Dendritic cell treated with granulocyte-macrophage colony-stimulating factor and Interleukin-4, amounts not matched to agents 40 ng/mL and 50 ng/mL, for 4 days (primary cell): Measurements from ENCODE around the gene DSG3.
A peak's percentile ranks its signal among the peaks of the same experiment; 100 is the strongest.
"Not testable (repeated sequence)": the region's sequence is repeated elsewhere in the genome, so short reads cannot be mapped to it uniquely, and the experiment has no call there.

ENCODE experiments used
- H3K27ac Mint-ChIP-seq: one replicate; pipeline ENCODE4 v1.8.0; 2022; ENCODE audit warnings: mild to moderate bottlenecking, mixed read lengths
- H3K27me3 Mint-ChIP-seq: one replicate; pipeline ENCODE4 v1.8.0; 2022; ENCODE audit warnings: mild to moderate bottlenecking, mixed read lengths
- H3K36me3 Mint-ChIP-seq: one replicate; pipeline ENCODE4 v1.8.0; 2022; ENCODE audit warnings: low read depth, mixed read lengths
- H3K4me1 Mint-ChIP-seq: one replicate; pipeline ENCODE4 v1.8.0; 2022; ENCODE audit warnings: low read depth, mixed read lengths
- H3K4me3 Mint-ChIP-seq: one replicate; pipeline ENCODE4 v1.8.0; 2022; ENCODE audit warnings: mild to moderate bottlenecking, moderate library complexity, mixed read lengths
- H3K9me3 Mint-ChIP-seq: one replicate; pipeline ENCODE4 v1.8.0; 2022; ENCODE audit warnings: mixed read lengths
- intact Hi-C: fragments of 100-400 bp; cut with micrococcal nuclease; formaldehyde crosslinking; loops from one replicate; pipeline ENCODE4 v1.15.0; 2022

The DSG3 gene

DNA sequence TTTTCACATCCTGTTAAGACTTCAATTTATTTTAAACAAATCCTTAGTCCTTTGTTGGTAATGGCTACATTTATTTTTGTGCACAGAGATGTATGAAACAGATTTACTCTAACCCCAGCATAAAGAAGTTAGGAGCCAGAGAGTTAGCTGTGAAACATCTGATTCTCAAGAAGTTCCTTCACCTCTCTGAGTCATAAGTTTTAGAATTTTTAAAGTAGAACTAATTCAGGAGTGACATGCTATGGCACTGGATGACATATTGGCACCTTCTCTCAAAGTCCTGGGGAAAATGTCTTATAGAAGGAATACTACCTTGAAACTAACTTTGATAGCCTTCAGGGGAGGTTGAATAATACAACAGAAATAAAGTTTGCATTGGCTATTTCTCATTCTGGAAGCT, 44.0 kb downstream of the DSG3 start:
- intact Hi-C loops = no loop called here
- H3K9me3 Mint-ChIP-seq = no peaks in the 10 kb centered on the region
- H3K27me3 Mint-ChIP-seq = peaks cover 17% of the 10 kb centered on the region
- H3K36me3 Mint-ChIP-seq = no peaks in the 10 kb centered on the region
- no peak overlapping the region for H3K4me3 Mint-ChIP-seq
- H3K27ac Mint-ChIP-seq = no peak overlapping the region
- H3K4me1 Mint-ChIP-seq = no peaks in the 10 kb centered on the region

DNA sequence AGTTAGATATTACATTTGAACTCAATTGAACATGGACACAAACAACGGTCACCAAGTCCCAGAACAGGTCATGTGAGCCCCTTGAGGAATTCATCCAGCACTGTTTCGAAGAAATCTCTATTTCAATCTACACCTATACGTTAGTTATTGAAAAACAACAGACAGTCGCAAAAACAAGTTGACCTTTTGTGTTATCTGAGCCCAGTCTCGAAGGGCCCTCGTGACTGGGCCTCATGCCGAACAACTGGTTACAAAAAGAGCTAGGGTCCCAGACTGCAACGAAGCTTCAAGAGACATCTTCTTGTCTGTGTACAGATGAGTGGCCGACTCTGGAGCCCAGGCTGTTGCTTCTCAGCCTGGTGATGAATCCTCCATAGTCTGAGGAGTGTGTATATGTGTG, 45.1 kb downstream of the DSG3 start:
- Mint-ChIP-seq H3K9me3 (no peaks in the 10 kb centered on the region), H3K27me3 (peaks cover 26% of the 10 kb centered on the region), H3K36me3 (no peaks in the 10 kb centered on the region), H3K4me1 (no peaks in the 10 kb centered on the region), H3K4me3 (no peak overlapping the region), H3K27ac (no peak overlapping the region)
- intact Hi-C loops = no loop called here

DNA sequence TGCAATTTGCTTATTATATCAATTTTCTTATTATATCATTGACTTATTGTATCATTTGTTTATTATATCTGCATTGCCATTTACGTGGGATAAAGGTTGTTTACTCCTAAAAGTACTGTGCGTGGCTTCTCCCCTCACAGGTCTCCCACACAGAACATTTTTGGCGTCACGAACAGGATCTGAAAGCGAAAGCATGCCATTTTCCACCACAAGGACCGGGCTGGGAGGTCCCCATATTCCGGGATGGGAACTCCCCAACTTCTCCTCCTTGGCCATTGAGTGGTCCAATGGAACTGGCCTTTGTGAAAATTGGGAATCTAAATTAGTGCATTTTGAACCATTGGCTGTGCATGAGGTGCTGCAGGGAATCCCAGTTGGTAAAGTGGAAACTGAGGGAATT, 45.6 kb downstream of the DSG3 start:
- Mint-ChIP-seq H3K27me3 (peaks cover 28% of the 10 kb centered on the region), H3K4me3 (no peak overlapping the region), H3K4me1 (peaks cover 2% of the 10 kb centered on the region), H3K9me3 (no peaks in the 10 kb centered on the region), H3K36me3 (no peaks in the 10 kb centered on the region), H3K27ac (no peak overlapping the region)
- intact Hi-C loops = no loop called here

DNA sequence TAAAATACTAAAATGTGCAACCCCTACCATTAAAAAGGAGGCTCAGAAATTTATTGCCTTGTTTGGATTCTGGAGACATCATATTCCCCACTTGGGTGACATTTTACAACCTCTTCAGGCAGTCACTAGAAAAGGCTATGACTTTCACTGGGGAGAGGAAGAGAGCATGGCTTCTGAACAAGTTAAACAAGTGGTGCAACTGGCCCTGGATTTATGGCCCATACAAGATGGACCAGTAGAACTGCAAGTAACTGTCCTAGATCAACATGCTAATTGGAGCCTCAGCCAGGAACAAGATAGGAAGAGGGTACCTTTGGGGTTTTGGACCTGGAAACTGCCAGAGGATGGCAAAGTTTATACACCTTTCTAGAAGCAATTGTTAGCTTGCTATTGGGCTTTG, 46.4 kb downstream of the DSG3 start:
- intact Hi-C loops = no loop called here
- Mint-ChIP-seq H3K4me3 (no peak overlapping the region), H3K36me3 (no peaks in the 10 kb centered on the region), H3K27ac (no peak overlapping the region), H3K9me3 (no peaks in the 10 kb centered on the region), H3K4me1 (peaks cover 6% of the 10 kb centered on the region), H3K27me3 (peaks cover 34% of the 10 kb centered on the region)

DNA sequence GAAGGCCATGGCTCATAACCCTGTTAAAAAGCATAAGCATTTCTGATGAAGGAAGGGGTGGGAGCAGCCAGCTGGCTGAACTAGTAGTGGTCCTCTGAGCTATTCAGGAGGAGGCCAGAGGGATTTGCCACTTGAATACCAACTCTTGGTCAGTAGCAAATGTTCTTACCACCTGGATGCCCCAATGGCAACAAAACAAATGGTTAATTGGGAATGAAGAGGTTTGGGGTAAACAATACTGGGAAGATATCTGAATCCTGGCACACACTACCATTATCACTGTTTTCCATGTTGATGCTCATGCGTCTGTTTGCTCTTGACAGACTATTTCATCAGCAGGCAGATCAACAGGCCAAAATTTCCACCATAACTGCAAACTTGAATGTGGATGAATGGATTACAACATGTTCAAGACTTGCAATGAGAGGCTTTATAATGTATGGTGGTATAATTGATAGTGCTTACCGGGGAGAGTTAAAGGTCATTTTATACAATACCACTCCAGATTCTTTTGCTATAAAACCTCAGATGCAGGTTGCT, 47.2 kb downstream of the DSG3 start:
- H3K9me3 Mint-ChIP-seq, intact Hi-C loops, H3K4me1 Mint-ChIP-seq, H3K27ac Mint-ChIP-seq, H3K36me3 Mint-ChIP-seq, H3K4me3 Mint-ChIP-seq: not testable (repeated sequence)
- peaks cover 40% of the 10 kb centered on the region for H3K27me3 Mint-ChIP-seq

DNA sequence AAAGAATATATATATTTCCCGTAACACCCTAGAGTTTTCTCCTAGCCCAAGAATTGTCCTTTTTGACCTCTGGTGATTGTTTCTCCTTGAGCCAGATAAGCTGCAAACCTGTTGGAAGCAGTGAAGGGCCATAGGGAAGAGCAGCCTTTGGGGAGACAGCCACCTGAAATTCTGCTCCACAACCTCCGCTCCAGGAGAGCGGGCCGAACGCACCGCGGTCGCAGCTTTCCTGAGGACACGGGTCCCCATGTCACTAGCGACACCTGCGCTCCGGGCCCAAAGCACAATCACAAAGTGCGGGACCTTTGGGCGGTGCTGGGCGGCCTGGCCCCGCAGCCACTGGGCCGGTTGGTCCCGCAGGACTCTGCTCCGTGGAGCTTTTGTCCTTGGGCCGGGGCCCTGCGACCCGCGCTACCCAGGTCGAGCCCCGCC, 49.9 kb downstream of the DSG3 start:
- Mint-ChIP-seq H3K4me3 (peak overlapping the region; percentile 34), H3K27ac (no peak overlapping the region), H3K36me3 (no peaks in the 10 kb centered on the region), H3K4me1 (peaks cover 11% of the 10 kb centered on the region), H3K9me3 (no peaks in the 10 kb centered on the region), H3K27me3 (peaks cover 41% of the 10 kb centered on the region)
- intact Hi-C loops = no loop called here

DNA sequence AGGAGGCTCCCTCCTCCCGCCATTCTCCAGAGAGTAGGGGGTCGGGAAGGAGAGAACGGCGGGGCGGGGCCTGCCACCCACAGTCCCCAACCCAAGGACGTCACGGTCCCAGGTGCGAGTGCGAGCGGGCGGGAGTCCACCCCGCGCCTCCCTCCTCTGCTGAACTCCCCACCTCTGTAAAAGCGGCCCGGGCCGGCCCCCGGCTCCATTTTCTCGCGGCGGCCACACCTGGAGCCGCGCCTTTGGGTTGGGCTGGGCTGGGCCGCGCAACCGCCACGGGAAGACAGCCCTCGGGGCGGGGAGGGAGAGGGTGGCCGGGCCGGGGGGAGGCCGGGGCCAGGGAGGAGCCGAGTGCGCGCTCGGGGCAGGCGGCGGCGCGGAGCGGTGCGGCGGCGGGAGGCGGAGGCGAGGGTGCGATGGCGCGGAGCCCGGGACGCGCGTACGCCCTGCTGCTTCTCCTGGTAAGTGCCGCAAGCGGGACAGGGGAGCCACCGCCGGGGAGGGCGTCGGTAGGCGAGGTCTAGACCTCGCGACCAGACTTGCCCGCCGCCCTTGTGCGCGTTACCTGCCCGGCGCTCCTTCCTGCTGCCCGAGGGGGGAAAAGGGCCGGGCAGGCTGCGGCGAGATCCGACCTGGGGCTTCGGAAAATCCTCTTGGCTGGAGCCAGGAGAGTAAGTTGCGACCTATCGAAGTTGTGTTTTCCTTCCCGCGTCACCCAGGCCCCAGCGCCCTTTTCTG, 50.5 kb downstream of the DSG3 start, which contains the start of gene DSG2:
DSG2 (plus strand) TSS at position 342 of the 738 bp plus-strand sequence; CDS start at position 417, 75 bp downstream.
- Mint-ChIP-seq H3K27me3 (peaks cover 41% of the 10 kb centered on the region), H3K4me1 (peaks cover 11% of the 10 kb centered on the region), H3K9me3 (no peaks in the 10 kb centered on the region), H3K4me3 (peak within 1 kb of the TSS; percentile 68), H3K27ac (no peak within 1 kb of the TSS), H3K36me3 (no peaks in the 10 kb centered on the region)
- intact Hi-C loops = no loop called here

DNA sequence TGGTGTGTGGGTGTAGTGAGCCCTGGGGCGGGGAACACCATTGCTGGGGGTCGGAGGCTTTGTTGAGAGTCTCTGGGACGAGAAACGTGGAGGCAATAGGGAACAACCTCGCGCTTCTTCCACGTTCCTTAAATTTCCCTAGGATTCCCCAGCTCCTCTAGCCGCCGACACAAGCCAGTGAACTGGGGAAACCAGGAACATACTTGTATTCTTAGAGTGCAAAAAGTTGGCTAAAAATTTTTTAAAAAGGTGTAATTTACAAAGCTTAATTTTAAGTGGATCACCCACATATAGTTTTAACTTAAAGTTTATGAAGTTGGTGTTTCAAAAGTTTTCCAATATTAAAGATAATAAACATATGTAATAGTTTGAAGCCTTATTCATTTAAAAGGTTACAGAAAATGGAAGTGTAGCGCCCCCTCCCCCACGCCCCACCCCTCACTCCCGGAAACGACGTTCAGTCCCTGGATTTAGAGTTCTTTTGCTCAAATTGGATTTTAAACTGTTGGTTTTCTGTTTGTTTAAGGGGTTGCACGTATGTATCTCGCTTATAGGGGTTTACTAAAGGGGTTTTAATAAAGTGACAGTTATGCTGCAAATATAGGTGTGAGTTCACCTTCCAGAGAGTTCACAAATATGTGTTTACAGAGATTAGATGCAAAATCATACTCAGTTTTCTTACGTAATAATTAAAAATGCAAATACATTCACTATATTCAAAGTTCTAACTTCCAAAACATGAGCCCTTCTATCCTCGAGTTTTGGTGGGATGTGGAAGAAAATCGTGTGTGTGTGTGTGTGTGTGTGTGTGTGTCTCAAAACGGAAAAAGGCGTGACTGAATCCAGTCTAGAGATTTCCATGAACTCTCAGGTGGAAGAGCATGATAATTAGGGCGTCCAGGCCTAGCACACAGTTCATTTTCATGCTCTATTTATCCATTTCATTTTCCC, 51.3 kb downstream of the DSG3 start:
- Mint-ChIP-seq H3K27me3 (peaks cover 41% of the 10 kb centered on the region), H3K27ac (no peak overlapping the region)
- intact Hi-C loops = no loop called here

DNA sequence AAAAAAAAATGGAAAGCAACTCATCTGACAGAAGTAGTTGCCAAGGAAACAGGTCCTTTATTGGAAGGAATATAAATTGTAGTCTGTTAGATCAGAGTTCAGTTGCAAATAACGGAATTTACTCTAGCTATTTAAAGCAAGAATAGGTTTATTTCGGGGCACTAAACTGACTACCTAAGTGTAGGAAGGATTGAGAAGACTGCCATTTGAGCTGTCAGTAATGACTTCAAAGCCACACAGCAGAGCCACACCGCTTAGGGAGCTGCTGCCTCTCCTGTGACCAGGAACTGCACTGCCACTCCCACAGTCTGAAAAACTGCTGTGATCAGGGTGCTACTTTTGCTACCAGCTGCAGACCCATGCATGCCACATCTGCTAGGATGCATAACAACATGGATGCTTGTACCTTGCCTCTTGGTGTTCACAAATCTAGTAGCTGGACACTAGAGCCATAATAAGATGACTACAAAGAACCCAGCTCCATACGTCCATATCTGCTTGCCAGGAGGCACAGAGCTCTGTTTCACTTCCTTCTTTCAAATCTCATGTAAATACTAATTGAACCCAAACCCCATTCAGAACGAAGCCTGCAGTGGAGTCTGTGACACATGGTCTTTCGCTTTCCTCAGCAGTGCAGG, 52.6 kb downstream of the DSG3 start:
- Mint-ChIP-seq H3K9me3 (no peaks in the 10 kb centered on the region), H3K27me3 (peaks cover 37% of the 10 kb centered on the region), H3K36me3 (no peaks in the 10 kb centered on the region), H3K27ac (no peak overlapping the region), H3K4me1 (peaks cover 11% of the 10 kb centered on the region), H3K4me3 (no peak overlapping the region)
- intact Hi-C loops = no loop called here

More for the DNA sequence above, 51.3 kb downstream of the DSG3 start:
- no peaks in the 10 kb centered on the region for H3K9me3 Mint-ChIP-seq
- H3K4me1 Mint-ChIP-seq = peaks cover 11% of the 10 kb centered on the region
- H3K4me3 Mint-ChIP-seq = peak overlapping the region; percentile 68
- no peaks in the 10 kb centered on the region for H3K36me3 Mint-ChIP-seq

DNA sequence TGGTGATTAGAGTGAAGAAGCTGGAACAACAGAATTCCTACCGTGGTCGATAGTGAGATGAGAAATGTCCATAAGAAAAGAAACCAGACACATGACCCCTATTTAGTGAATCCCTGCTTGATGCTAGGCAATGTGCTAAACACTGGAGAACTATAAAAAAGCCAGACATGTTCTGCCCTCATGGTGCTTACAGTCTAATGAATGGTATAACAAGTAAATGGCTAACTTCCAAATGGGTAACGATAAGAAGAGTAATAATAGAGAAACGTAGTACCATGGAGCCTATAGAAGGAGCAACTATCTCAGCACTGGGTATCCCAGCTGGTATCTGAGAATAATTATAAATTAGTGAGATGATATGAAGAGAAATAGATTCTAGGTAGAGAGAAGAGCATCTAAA, 55.5 kb downstream of the DSG3 start:
- Mint-ChIP-seq H3K4me3 (no peak overlapping the region), H3K9me3 (no peaks in the 10 kb centered on the region), H3K36me3 (no peaks in the 10 kb centered on the region), H3K4me1 (peaks cover 11% of the 10 kb centered on the region), H3K27me3 (peaks cover 15% of the 10 kb centered on the region), H3K27ac (no peak overlapping the region)
- intact Hi-C loops = no loop called here

DNA sequence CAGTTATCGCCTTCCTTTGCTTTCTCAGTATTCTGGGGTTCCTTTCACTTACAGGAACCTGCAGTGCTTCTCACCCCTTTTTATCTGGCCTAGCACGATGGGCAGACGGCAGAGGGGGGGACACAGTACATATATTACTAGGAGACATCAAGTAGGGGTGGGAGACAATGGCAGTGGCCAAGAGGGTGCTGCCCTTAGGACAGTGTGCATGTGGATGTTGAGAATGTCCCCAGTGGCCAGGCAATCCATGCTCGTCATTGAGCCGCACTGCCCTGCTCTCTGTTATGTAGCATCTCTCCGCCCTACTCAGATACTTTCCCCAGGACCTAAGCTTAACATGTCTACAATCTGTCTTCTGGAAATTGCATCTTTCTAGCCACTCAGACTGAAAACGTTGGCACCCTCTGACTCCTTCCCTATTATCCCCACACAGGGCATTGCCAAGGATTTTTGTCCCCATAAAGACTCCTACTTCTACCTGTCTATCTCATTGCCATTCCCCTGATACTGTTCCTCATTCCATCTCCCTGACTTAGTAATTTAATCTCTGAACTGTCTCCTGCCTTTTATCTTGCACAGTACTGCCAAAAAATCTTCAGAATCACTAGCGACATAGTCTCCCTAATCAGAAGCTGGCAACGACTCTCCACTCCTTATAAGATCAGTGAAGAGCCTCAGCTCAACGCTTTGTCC, 57.1 kb downstream of the DSG3 start:
- H3K4me1 Mint-ChIP-seq = peaks cover 5% of the 10 kb centered on the region
- H3K27me3 Mint-ChIP-seq = peaks cover 2% of the 10 kb centered on the region
- no peak overlapping the region for H3K4me3 Mint-ChIP-seq
- no peaks in the 10 kb centered on the region for H3K36me3 Mint-ChIP-seq
- no peak overlapping the region for H3K27ac Mint-ChIP-seq
- no peaks in the 10 kb centered on the region for H3K9me3 Mint-ChIP-seq
- intact Hi-C loops = no loop called here

DNA sequence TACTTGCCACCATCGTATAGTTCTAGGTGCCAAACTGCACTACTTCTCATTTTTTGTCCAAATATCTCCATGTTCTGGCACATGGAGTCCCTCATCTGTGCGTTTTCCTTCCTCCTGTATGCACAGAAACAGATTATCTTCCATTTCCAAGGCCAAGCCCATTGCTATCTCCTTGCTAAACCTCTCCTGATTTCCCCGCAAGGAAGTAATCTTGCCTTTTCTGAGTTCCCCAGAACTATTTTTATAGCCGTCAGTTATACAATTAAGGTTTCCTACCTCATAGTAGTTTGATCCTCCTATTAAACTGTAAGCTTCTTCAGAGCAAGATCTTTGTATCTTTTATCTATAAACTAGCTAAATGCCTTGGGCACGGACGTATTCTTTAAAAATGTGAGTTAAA, 57.6 kb downstream of the DSG3 start:
- intact Hi-C loops = no loop called here
- Mint-ChIP-seq H3K4me3 (no peak overlapping the region), H3K9me3 (no peaks in the 10 kb centered on the region)

DNA sequence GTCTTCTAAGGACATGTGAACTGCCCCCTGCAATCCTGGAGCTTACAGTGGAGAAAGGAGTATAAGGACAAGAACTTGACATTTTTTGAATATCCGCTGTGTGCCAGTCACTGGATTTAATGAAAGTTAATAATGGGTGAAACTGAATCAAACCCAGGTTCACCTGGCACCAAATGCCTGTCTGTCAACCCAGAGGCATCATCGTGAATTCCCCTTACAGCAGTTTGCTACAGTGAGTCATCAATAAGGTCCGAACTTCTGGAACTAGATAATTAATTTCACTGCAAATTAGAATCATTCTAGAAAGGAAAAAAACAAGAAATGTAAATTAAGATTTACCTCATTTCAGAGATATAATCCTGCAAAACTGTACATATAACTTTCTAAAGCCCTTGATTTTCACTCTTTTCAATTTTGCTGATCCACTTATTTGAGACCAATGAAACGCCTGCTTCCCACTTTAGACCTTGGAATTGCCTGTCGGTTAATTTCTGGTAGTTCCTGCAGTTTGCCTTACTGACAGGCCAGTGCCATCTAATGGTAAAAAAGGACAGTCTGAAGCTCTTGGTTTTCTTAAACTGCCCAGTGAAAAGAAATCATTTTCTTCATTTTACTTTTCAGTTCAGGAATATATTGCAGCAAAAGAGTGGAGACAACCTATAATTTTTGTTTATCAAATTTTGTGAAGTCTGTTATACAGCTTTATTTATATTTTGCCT, 58.6 kb downstream of the DSG3 start:
- intact Hi-C loops = no loop called here
- Mint-ChIP-seq H3K4me1 (no peaks in the 10 kb centered on the region), H3K27me3 (peaks cover 2% of the 10 kb centered on the region), H3K9me3 (no peaks in the 10 kb centered on the region), H3K36me3 (no peaks in the 10 kb centered on the region), H3K27ac (no peak overlapping the region), H3K4me3 (no peak overlapping the region)

More for the DNA sequence above, 57.6 kb downstream of the DSG3 start:
- H3K27me3 Mint-ChIP-seq = peaks cover 2% of the 10 kb centered on the region
- H3K4me1 Mint-ChIP-seq = peaks cover 4% of the 10 kb centered on the region
- H3K27ac Mint-ChIP-seq = no peak overlapping the region
- no peaks in the 10 kb centered on the region for H3K36me3 Mint-ChIP-seq
